ENCODE measurements around the gene FBXL17.

FBXL17 gene

DNA sequence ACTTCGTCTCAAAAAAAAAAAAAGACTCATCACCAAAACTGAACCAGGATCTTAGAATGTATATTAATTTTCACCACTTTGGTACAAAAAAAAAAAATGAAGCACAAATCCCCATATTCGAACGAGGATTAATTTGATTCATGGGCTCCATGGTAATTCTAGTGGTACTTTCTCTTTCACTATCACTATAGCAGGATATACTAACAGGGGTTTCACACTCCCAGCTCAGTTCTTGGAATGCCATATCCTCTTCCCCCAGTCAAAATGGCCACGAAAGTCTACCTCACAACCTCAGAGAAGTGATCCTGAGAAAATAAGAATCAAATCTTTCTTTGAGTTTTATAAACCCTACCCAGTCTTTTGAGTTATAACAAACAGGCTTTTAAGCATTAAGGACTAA is 235.7 kb downstream of the FBXL17 start:
- Histone ChIP-seq H3K9me2 (replicated peaks; ENCODE audit: low read depth, low read length) (no peaks in the 10 kb centered on the region), H4K20me1 (ENCODE audit: insufficient read depth, low read length, poor library complexity, severe bottlenecking) (no peaks in the 10 kb centered on the region), H3K36me3 (ENCODE audit: insufficient read depth, low read length) (no peaks in the 10 kb centered on the region), H3K9ac (ENCODE audit: low read depth, low read length, poor library complexity, severe bottlenecking) (no peak overlapping the region), H3K9me3 (ENCODE audit: insufficient read depth, low read depth, low read length) (no peaks in the 10 kb centered on the region), H3K4me3 (ENCODE audit: low read length, poor library complexity, severe bottlenecking) (no peak overlapping the region), H3F3A (ENCODE audit: low read depth) (no peaks in the 10 kb centered on the region), H3K4me2 (ENCODE audit: low read depth, low read length, poor library complexity, severe bottlenecking) (no peak overlapping the region), H3K4me1 (ENCODE audit: insufficient read depth, low read length, poor library complexity, severe bottlenecking) (no peaks in the 10 kb centered on the region), H2AFZ (ENCODE audit: low read length) (no peak overlapping the region), H3K27me3 (ENCODE audit: insufficient read depth, low read length, poor library complexity, severe bottlenecking) (no peaks in the 10 kb centered on the region), H3K79me2 (ENCODE audit: insufficient read depth, low read length) (no peaks in the 10 kb centered on the region)
- TF ChIP-seq, protein P1, sequence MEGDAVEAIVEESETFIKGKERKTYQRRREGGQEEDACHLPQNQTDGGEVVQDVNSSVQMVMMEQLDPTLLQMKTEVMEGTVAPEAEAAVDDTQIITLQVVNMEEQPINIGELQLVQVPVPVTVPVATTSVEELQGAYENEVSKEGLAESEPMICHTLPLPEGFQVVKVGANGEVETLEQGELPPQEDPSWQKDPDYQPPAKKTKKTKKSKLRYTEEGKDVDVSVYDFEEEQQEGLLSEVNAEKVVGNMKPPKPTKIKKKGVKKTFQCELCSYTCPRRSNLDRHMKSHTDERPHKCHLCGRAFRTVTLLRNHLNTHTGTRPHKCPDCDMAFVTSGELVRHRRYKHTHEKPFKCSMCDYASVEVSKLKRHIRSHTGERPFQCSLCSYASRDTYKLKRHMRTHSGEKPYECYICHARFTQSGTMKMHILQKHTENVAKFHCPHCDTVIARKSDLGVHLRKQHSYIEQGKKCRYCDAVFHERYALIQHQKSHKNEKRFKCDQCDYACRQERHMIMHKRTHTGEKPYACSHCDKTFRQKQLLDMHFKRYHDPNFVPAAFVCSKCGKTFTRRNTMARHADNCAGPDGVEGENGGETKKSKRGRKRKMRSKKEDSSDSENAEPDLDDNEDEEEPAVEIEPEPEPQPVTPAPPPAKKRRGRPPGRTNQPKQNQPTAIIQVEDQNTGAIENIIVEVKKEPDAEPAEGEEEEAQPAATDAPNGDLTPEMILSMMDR (conservative IDR thresholded peaks at IDR 0.05; ENCODE audit: low read length), result no peak
- TF ChIP-seq EZH2phosphoT487 (IDR thresholded peaks at IDR 0.05; ENCODE audit: borderline replicate concordance), result no peak

DNA sequence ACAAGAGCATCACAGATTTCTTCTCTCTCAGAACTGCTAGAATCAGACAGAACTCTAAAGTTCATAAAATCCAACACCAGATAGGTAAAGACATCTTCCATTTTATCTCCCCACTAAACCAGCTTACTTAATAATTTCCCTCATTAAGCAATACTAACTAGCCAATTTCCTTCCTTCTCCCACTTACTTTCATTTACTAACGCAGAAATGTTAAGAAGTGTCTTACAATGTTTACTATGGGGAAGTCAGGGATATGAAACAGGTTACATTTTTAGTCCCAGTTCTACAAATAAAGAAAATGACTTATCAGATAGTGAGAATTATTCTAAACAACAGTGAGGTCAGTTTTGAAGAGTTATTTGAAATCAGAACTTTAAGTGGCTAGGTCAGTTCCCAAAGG is 236.5 kb downstream of the FBXL17 start:
- H3K9me2 ChIP-seq (replicated peaks; ENCODE audit: low read depth, low read length), result no peaks in the 10 kb centered on the region
- no peak overlapping the region for H2AFZ ChIP-seq (ENCODE audit: low read length)
- TF ChIP-seq EZH2phosphoT487 (IDR thresholded peaks at IDR 0.05; ENCODE audit: borderline replicate concordance), result no peak
- TF ChIP-seq, protein P1 (conservative IDR thresholded peaks at IDR 0.05; ENCODE audit: low read length), result no peak
- no peaks in the 10 kb centered on the region for H3K27me3 ChIP-seq (ENCODE audit: insufficient read depth, low read length, poor library complexity, severe bottlenecking)
- no peak overlapping the region for H3K9ac ChIP-seq (ENCODE audit: low read depth, low read length, poor library complexity, severe bottlenecking)
- H4K20me1 ChIP-seq (ENCODE audit: insufficient read depth, low read length, poor library complexity, severe bottlenecking), result no peaks in the 10 kb centered on the region
- no peak overlapping the region for H3K4me2 ChIP-seq (ENCODE audit: low read depth, low read length, poor library complexity, severe bottlenecking)
- H3K9me3 ChIP-seq (ENCODE audit: insufficient read depth, low read depth, low read length), result no peaks in the 10 kb centered on the region
- H3K36me3 ChIP-seq (ENCODE audit: insufficient read depth, low read length), result no peaks in the 10 kb centered on the region
- H3K4me1 ChIP-seq (ENCODE audit: insufficient read depth, low read length, poor library complexity, severe bottlenecking), result no peaks in the 10 kb centered on the region
- no peaks in the 10 kb centered on the region for H3K79me2 ChIP-seq (ENCODE audit: insufficient read depth, low read length)
- no peaks in the 10 kb centered on the region for H3F3A ChIP-seq (ENCODE audit: low read depth)
- H3K4me3 ChIP-seq (ENCODE audit: low read length, poor library complexity, severe bottlenecking), result no peak overlapping the region

DNA sequence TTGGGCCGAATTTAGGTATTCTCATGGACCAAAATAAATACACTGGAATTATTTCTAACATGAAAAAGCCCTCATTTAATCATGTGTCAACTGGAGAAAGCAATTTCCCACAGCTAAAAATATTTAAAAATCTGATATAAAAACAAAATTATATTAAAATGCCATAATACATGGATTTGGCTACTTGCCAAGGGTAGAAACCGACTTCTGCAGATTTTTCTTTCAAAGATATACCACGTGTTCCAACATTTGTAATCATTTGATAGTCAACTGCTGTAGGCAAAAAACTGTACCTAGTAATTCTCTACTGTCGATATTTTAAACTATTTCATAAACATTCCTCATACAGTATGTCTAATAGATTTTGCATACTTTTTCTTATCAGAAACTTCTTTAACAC is 237.6 kb downstream of the FBXL17 start:
- H3K79me2 ChIP-seq (ENCODE audit: insufficient read depth, low read length), result no peaks in the 10 kb centered on the region
- TF ChIP-seq EZH2phosphoT487 (IDR thresholded peaks at IDR 0.05; ENCODE audit: borderline replicate concordance), result no peak
- TF ChIP-seq, protein P1 (conservative IDR thresholded peaks at IDR 0.05; ENCODE audit: low read length), result no peak
- no peaks in the 10 kb centered on the region for H3K27me3 ChIP-seq (ENCODE audit: insufficient read depth, low read length, poor library complexity, severe bottlenecking)
- H3K4me1 ChIP-seq (ENCODE audit: insufficient read depth, low read length, poor library complexity, severe bottlenecking), result no peaks in the 10 kb centered on the region
- H3K4me3 ChIP-seq (ENCODE audit: low read length, poor library complexity, severe bottlenecking), result no peak overlapping the region
- no peak overlapping the region for H2AFZ ChIP-seq (ENCODE audit: low read length)
- H3F3A ChIP-seq (ENCODE audit: low read depth), result no peaks in the 10 kb centered on the region
- no peaks in the 10 kb centered on the region for H3K9me3 ChIP-seq (ENCODE audit: insufficient read depth, low read depth, low read length)
- H3K9me2 ChIP-seq (replicated peaks; ENCODE audit: low read depth, low read length), result no peaks in the 10 kb centered on the region
- no peak overlapping the region for H3K9ac ChIP-seq (ENCODE audit: low read depth, low read length, poor library complexity, severe bottlenecking)
- H3K4me2 ChIP-seq (ENCODE audit: low read depth, low read length, poor library complexity, severe bottlenecking), result no peak overlapping the region
- no peaks in the 10 kb centered on the region for H3K36me3 ChIP-seq (ENCODE audit: insufficient read depth, low read length)
- H4K20me1 ChIP-seq (ENCODE audit: insufficient read depth, low read length, poor library complexity, severe bottlenecking), result no peaks in the 10 kb centered on the region
